Neural progenitor cell (in vitro differentiated cells): Measurements from ENCODE around the gene NSMCE1.
"Not testable (repeated sequence)": the region's sequence is repeated elsewhere in the genome, so short reads cannot be mapped to it uniquely, and the experiment has no call there.

Source experiments
- EZH2 ChIP-seq: fragments of 200-600 bp; sonication (generic); IDR thresholded peaks from 2 replicates; pipeline ENCODE4 v1.6.1; 2017; ENCODE audit warnings: antibody characterized with exemption, mild to moderate bottlenecking, moderate library complexity
- TF ChIP-seq, protein P1 (sequence below): fragments of 200-600 bp; sonication (generic); IDR thresholded peaks from 2 replicates; pipeline ENCODE4 v1.5.1; 2017; ENCODE audit warnings: antibody characterized with exemption, mild to moderate bottlenecking

DNA sequence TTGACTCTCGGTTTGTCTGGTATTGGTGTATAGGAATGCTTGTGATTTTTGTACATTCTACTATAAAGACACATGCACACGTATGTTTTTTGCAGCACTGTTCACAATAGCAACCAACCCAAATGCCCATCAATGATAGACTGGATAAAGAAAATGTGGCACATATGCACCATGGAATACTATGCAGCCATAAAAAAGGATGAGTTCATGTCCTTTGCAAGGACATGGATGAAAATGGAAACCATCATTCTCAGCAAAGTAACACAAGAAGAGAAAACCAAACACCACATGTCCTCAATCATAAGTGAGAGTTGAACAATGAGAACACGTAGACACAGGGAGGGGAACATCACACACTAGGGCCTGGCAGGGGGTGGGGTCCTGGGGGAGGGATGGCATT lies 67.7 kb downstream of the NSMCE1 start:
- TF ChIP-seq EZH2: not testable (repeated sequence)
- TF ChIP-seq, protein P1, sequence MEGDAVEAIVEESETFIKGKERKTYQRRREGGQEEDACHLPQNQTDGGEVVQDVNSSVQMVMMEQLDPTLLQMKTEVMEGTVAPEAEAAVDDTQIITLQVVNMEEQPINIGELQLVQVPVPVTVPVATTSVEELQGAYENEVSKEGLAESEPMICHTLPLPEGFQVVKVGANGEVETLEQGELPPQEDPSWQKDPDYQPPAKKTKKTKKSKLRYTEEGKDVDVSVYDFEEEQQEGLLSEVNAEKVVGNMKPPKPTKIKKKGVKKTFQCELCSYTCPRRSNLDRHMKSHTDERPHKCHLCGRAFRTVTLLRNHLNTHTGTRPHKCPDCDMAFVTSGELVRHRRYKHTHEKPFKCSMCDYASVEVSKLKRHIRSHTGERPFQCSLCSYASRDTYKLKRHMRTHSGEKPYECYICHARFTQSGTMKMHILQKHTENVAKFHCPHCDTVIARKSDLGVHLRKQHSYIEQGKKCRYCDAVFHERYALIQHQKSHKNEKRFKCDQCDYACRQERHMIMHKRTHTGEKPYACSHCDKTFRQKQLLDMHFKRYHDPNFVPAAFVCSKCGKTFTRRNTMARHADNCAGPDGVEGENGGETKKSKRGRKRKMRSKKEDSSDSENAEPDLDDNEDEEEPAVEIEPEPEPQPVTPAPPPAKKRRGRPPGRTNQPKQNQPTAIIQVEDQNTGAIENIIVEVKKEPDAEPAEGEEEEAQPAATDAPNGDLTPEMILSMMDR: not testable (repeated sequence)
